GM12878 (cell line): ENCODE results near the gene DKK3. TPM values are rescaled to one million over a fixed set of nuclear protein-coding genes. Genes with fewer than 3 reads are reported as not detected.

Source experiments
- DPF2 ChIP-seq: fragments of 450-650 bp; IDR thresholded peaks from 2 replicates; pipeline ENCODE4 v1.6.1; 2017; ENCODE audit warnings: mild to moderate bottlenecking
- EGR1 ChIP-seq, 2 experiments: IDR thresholded peaks; 1 replicate in 1 of 2; 2 replicates in 1 of 2; pipeline ENCODE4 v1.6.1; 2011 to 2012; ENCODE audit warnings: low read depth in 2 of 2, low read length in 2 of 2, borderline replicate concordance in 1 of 2, mild to moderate bottlenecking in 1 of 2, moderate library complexity in 1 of 2
- GATAD2B ChIP-seq: fragments of 450-650 bp; conservative IDR thresholded peaks from 2 replicates; pipeline ENCODE4 v1.6.1; 2017; ENCODE audit warnings: low read depth, mild to moderate bottlenecking, moderate library complexity
- MYB ChIP-seq: fragments of 150-350 bp; IDR thresholded peaks from 2 replicates; pipeline ENCODE4 v1.6.1; 2014; ENCODE audit warnings: mild to moderate bottlenecking, low read depth, low read length, borderline replicate concordance
- POLR2AphosphoS5 ChIP-seq: IDR thresholded peaks from 2 replicates; pipeline ENCODE4 v1.6.1; 2011; ENCODE audit warnings: mild to moderate bottlenecking, low read length, inconsistent platforms
- RAD51 ChIP-seq: fragments of 450-650 bp; IDR thresholded peaks from 2 replicates; pipeline ENCODE4 v1.6.1; 2016; ENCODE audit warnings: moderate library complexity, mild to moderate bottlenecking, inconsistent platforms
- RB1 ChIP-seq: fragments of 450-650 bp; formaldehyde crosslinking; IDR thresholded peaks from 2 replicates; pipeline ENCODE4 v1.6.1; 2017; ENCODE audit warnings: mild to moderate bottlenecking, borderline replicate concordance
- TAF1 ChIP-seq: IDR thresholded peaks from 2 replicates; pipeline ENCODE4 v1.6.1; 2011; ENCODE audit warnings: mild to moderate bottlenecking, low read depth, low read length, borderline replicate concordance
- ZBTB11 ChIP-seq: fragments of 450-650 bp; formaldehyde crosslinking; IDR thresholded peaks from 2 replicates; pipeline ENCODE4 v1.5.0; 2022; ENCODE audit warnings: mild to moderate bottlenecking, missing genetic modification characterization
- ZSCAN29 ChIP-seq: fragments of 450-650 bp; IDR thresholded peaks from 2 replicates; pipeline ENCODE4 v1.6.1; 2017; ENCODE audit warnings: mild to moderate bottlenecking, moderate library complexity
- polyA plus RNA-seq, 11 experiments: library from polyadenylated mRNA; depleted of rRNA in 4 of 11; unstranded in 6 of 11; stranded (reverse) in 5 of 11; fragments of >200 nt; fragmentation: Nextera tagmentation in 4 of 11; fragmentation: Illumina TruSeq in 1 of 11; extraction: Ambion mirVana in 4 of 11; extraction: Trizol in 1 of 11; gene quantifications; 1 replicate in 1 of 11; 2 replicates in 10 of 11; pipeline versions ENCODE4 v1.2.1 to v1.2.3, GENCODE V29; 2011 to 2016; ENCODE audit warnings: inconsistent platforms in 2 of 11, missing spikeins in 2 of 11, low read depth in 1 of 11
- total RNA-seq, 4 experiments: library from RNA; depleted of rRNA in 3 of 4; stranded (reverse); fragments of >200 nt in 3 of 4; fragmentation: Illumina TruSeq in 1 of 4; extraction: Trizol in 1 of 4; gene quantifications; 2 replicates each; pipeline versions ENCODE4 v1.2.1 to v1.2.3, GENCODE V29; 2013 to 2021
- TF ChIP-seq, protein P1 (sequence below): fragments of 450-650 bp; IDR thresholded peaks from 2 replicates; pipeline ENCODE4 v1.6.1; 2018; ENCODE audit warnings: mild to moderate bottlenecking, low read depth, moderate library complexity; ENCODE audit not compliant: partially characterized antibody
- TF ChIP-seq, protein P2 (sequence below): fragments of 450-650 bp; formaldehyde crosslinking; IDR thresholded peaks from 2 replicates; pipeline ENCODE4 v1.4.0; 2020; ENCODE audit warnings: mild to moderate bottlenecking, moderate library complexity

Gene DKK3
- total and polyA plus RNA-seq, 10 of the 15 experiments (the other 5 are each of a cell fraction or from before 2014, with no cell fraction given), result 0.07 to 0.16 (median 0.15) TPM; not detected in 7

- no peak for TF ChIP-seq ZBTB11
- TF ChIP-seq RAD51, result no peak
- no peak for TF ChIP-seq GATAD2B
- TF ChIP-seq MYB, result no peak
- TF ChIP-seq ZSCAN29, result no peak
- TF ChIP-seq, protein P1, sequence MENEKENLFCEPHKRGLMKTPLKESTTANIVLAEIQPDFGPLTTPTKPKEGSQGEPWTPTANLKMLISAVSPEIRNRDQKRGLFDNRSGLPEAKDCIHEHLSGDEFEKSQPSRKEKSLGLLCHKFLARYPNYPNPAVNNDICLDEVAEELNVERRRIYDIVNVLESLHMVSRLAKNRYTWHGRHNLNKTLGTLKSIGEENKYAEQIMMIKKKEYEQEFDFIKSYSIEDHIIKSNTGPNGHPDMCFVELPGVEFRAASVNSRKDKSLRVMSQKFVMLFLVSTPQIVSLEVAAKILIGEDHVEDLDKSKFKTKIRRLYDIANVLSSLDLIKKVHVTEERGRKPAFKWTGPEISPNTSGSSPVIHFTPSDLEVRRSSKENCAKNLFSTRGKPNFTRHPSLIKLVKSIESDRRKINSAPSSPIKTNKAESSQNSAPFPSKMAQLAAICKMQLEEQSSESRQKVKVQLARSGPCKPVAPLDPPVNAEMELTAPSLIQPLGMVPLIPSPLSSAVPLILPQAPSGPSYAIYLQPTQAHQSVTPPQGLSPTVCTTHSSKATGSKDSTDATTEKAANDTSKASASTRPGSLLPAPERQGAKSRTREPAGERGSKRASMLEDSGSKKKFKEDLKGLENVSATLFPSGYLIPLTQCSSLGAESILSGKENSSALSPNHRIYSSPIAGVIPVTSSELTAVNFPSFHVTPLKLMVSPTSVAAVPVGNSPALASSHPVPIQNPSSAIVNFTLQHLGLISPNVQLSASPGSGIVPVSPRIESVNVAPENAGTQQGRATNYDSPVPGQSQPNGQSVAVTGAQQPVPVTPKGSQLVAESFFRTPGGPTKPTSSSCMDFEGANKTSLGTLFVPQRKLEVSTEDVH, result no peak
- TF ChIP-seq TAF1, result no peak
- no peak for TF ChIP-seq RB1
- no peak for TF ChIP-seq DPF2
- TF ChIP-seq EGR1 (IDR thresholded peaks at IDR 0.05; ENCODE audit: borderline replicate concordance in 1 of 2, low read depth in 2 of 2, low read length in 2 of 2), result no peak
- TF ChIP-seq POLR2AphosphoS5, result no peak
- TF ChIP-seq, protein P2, sequence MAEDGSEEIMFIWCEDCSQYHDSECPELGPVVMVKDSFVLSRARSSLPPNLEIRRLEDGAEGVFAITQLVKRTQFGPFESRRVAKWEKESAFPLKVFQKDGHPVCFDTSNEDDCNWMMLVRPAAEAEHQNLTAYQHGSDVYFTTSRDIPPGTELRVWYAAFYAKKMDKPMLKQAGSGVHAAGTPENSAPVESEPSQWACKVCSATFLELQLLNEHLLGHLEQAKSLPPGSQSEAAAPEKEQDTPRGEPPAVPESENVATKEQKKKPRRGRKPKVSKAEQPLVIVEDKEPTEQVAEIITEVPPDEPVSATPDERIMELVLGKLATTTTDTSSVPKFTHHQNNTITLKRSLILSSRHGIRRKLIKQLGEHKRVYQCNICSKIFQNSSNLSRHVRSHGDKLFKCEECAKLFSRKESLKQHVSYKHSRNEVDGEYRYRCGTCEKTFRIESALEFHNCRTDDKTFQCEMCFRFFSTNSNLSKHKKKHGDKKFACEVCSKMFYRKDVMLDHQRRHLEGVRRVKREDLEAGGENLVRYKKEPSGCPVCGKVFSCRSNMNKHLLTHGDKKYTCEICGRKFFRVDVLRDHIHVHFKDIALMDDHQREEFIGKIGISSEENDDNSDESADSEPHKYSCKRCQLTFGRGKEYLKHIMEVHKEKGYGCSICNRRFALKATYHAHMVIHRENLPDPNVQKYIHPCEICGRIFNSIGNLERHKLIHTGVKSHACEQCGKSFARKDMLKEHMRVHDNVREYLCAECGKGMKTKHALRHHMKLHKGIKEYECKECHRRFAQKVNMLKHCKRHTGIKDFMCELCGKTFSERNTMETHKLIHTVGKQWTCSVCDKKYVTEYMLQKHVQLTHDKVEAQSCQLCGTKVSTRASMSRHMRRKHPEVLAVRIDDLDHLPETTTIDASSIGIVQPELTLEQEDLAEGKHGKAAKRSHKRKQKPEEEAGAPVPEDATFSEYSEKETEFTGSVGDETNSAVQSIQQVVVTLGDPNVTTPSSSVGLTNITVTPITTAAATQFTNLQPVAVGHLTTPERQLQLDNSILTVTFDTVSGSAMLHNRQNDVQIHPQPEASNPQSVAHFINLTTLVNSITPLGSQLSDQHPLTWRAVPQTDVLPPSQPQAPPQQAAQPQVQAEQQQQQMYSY, result no peak
These were observed 49.0 kb upstream of the DKK3 start (continued) for GRCh38 chr11:12057299-12057980.
